Measurements from ENCODE around the gene MRPL37.

The MRPL37 gene

GRCh38 chr1:54234284-54234683 lies 34.3 kb downstream of the MRPL37 start:
- Histone ChIP-seq H3K27ac (peak overlapping the region; percentile 84), H3K36me3 (peaks cover 65% of the 10 kb centered on the region), H3K27me3 (ENCODE audit: insufficient read depth, low read depth, severe bottlenecking) (no peaks in the 10 kb centered on the region), H3K9me3 (ENCODE audit: severe bottlenecking) (no peaks in the 10 kb centered on the region), H3K4me3 (ENCODE audit: low read depth, low read length) (no peak overlapping the region)
- DNase-seq = no peak
- no peak for TF ChIP-seq CTCF (IDR thresholded peaks at IDR 0.05; ENCODE audit: low read depth, low read length)

DNA sequence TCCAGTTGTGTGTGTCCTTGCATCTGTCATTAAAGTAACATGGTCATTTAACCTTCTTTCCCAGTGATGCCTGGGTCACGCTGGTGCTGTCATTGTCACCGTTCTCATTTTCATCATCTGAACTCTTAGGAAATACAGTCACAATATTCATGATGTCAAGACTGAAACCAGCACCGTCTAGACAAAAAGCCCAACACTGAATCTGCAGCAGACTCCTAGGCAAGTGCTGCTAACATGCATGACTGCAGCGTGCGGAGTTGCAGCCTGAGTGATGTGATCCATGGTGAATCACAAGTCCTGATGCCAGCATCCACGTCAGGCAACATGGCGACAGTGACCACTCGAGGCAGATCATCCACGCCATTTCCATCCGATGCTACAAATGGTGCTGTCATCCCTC lies 37.6 kb downstream of the MRPL37 start:
- TF ChIP-seq CTCF (IDR thresholded peaks at IDR 0.05; ENCODE audit: low read depth, low read length) = no peak
- Histone ChIP-seq H3K36me3 (peaks cover 59% of the 10 kb centered on the region), H3K27ac (no peak overlapping the region), H3K27me3 (ENCODE audit: insufficient read depth, low read depth, severe bottlenecking) (no peaks in the 10 kb centered on the region), H3K9me3 (ENCODE audit: severe bottlenecking) (no peaks in the 10 kb centered on the region), H3K4me3 (ENCODE audit: low read depth, low read length) (no peak overlapping the region)
- no peak for DNase-seq

DNA sequence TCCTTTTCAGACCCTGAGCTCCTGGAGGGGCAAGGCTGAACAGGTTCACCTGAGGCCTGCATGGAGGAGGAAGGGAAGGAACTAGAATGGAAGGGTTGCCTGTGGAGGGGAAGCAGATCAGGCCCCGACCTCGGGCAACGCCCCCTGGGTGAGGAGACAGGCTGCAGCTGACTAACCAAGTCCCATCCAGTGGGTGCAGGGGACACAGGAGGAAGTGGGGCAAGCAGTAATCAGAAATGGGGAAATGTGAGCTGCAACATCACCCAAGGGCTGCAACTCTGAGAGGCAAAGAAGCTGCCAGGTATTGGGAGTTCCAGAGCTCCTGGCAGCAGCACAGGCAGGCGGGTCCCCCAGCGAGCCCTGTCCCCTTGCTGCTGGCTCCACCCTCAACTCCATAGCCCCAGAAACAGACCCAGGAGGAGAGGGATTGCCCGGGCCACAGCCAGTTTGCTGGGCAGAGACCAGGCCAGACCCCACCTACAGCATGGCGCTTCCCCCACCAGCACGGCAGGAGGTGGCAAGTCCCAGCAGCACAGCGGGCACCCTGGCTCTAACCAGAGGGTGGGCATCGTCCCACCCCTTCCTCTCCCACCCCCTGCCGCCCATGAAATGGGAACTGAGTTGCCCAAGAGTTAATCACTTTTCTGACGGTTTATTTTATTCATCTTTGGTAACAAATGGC lies 38.5 kb downstream of the MRPL37 start:
- TF ChIP-seq CTCF (IDR thresholded peaks at IDR 0.05; ENCODE audit: low read depth, low read length) = no peak
- no peak for DNase-seq
- H3K36me3 ChIP-seq = peaks cover 68% of the 10 kb centered on the region
- H3K27ac ChIP-seq = no peak overlapping the region
- H3K4me3 ChIP-seq (ENCODE audit: low read depth, low read length) = no peak overlapping the region
- H3K27me3 ChIP-seq (ENCODE audit: insufficient read depth, low read depth, severe bottlenecking) = no peaks in the 10 kb centered on the region
- H3K9me3 ChIP-seq (ENCODE audit: severe bottlenecking) = no peaks in the 10 kb centered on the region

DNA sequence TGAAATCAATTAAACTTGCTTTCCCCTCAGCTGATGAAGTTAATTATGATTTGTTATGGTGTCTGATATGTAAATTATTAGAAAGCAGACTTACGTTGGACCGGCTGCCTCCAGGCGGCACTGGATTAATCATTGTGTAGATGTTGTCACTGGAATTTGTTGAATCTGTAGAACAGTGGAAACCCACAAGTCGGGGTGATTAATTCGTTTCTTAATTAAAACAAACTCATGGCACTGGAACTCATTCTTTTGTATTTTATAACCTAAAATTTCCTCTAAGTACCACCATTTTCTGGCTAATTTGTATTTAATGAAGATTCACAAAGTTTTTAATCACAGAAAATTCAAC lies 39.0 kb downstream of the MRPL37 start:
- Histone ChIP-seq H3K9me3 (ENCODE audit: severe bottlenecking) (no peaks in the 10 kb centered on the region), H3K27me3 (ENCODE audit: insufficient read depth, low read depth, severe bottlenecking) (no peaks in the 10 kb centered on the region), H3K4me3 (ENCODE audit: low read depth, low read length) (no peak overlapping the region), H3K27ac (no peak overlapping the region), H3K36me3 (peaks cover 73% of the 10 kb centered on the region)
- DNase-seq = no peak
- no peak for TF ChIP-seq CTCF (IDR thresholded peaks at IDR 0.05; ENCODE audit: low read depth, low read length)

DNA sequence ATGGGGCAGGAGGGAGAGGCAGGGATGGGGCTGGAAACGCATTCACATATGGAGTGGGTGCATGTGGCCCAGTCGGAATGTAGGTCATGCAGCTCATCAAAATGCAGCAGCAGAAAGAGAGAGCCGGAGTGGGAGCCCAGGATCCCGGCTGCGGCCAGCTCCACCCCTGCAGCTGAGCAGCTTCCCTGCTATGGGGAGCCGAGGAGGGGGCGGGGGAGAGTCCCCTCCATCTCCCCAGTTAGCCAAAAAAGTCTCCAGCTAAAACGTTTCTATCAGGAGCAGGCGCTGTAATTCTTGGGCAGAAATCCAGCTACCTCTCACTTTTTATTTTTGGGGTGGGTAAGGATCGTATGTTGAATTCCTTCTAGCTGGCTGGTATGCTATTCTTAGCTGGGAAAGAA lies 39.7 kb downstream of the MRPL37 start:
- peaks cover 79% of the 10 kb centered on the region for H3K36me3 ChIP-seq
- no peaks in the 10 kb centered on the region for H3K27me3 ChIP-seq (ENCODE audit: insufficient read depth, low read depth, severe bottlenecking)

More for the DNA sequence above, 39.7 kb downstream of the MRPL37 start:
- no peak for DNase-seq
- H3K9me3 ChIP-seq (ENCODE audit: severe bottlenecking) = no peaks in the 10 kb centered on the region
- H3K27ac ChIP-seq = no peak overlapping the region
- no peak for TF ChIP-seq CTCF (IDR thresholded peaks at IDR 0.05; ENCODE audit: low read depth, low read length)
- no peak overlapping the region for H3K4me3 ChIP-seq (ENCODE audit: low read depth, low read length)
